Gastroesophageal sphincter (tissue), 3 donors: ENCODE measurements around the gene SH2D6.

Experiments
- POLR2AphosphoS5 ChIP-seq: sonication (generic); formaldehyde crosslinking; IDR thresholded peaks from one replicate; pipeline ENCODE4 v1.6.1; 2017; ENCODE audit warnings: antibody characterized with exemption
- TF ChIP-seq, protein P1 (sequence below), 4 experiments: fragments of 200-600 bp in 2 of 4; fragments of 450-650 bp in 2 of 4; sonication (generic) in 1 of 4; IDR thresholded peaks; one replicate each; pipeline ENCODE4 v1.5.1; 2017 to 2019; ENCODE audit warnings: antibody characterized with exemption in 4 of 4, mild to moderate bottlenecking in 2 of 4, moderate library complexity in 2 of 4

- TF ChIP-seq, protein P1, sequence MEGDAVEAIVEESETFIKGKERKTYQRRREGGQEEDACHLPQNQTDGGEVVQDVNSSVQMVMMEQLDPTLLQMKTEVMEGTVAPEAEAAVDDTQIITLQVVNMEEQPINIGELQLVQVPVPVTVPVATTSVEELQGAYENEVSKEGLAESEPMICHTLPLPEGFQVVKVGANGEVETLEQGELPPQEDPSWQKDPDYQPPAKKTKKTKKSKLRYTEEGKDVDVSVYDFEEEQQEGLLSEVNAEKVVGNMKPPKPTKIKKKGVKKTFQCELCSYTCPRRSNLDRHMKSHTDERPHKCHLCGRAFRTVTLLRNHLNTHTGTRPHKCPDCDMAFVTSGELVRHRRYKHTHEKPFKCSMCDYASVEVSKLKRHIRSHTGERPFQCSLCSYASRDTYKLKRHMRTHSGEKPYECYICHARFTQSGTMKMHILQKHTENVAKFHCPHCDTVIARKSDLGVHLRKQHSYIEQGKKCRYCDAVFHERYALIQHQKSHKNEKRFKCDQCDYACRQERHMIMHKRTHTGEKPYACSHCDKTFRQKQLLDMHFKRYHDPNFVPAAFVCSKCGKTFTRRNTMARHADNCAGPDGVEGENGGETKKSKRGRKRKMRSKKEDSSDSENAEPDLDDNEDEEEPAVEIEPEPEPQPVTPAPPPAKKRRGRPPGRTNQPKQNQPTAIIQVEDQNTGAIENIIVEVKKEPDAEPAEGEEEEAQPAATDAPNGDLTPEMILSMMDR (IDR thresholded peaks at IDR 0.05): no peak
- TF ChIP-seq POLR2AphosphoS5: no peak
Measured at GRCh38 chr2:85475799-85476490, 57.4 kb downstream of the SH2D6 start.
